GM18873 (cell line): Measurements from ENCODE around the gene TENM3.

Source experiments
- ATAC-seq: cut with Tn5 transposase; IDR thresholded peaks from one replicate; pipeline ENCODE4 v1.9.1; 2021; ENCODE audit warnings: mild to moderate bottlenecking, moderate library complexity, moderate number of reproducible peaks; ENCODE audit not compliant: unreplicated experiment, low FRiP score

Gene TENM3

GRCh38 chr4:182746876-182747275 lies 503.7 kb downstream of the TENM3 start:
- no peak for ATAC-seq

- no peak for ATAC-seq
Observed at GRCh38 chr4:182748283-182748682, 505.1 kb downstream of the TENM3 start.

- ATAC-seq = no peak
Observed at GRCh38 chr4:182748949-182749348, 505.7 kb downstream of the TENM3 start.

GRCh38 chr4:182749667-182750167 lies 506.5 kb downstream of the TENM3 start:
- no peak for ATAC-seq

GRCh38 chr4:182752158-182752910 lies 509.1 kb downstream of the TENM3 start:
- ATAC-seq = no peak

- ATAC-seq = no peak
Observed at GRCh38 chr4:182754895-182755294, 511.7 kb downstream of the TENM3 start.

- no peak for ATAC-seq
Observed at GRCh38 chr4:182756161-182756690, 513.0 kb downstream of the TENM3 start.

GRCh38 chr4:182758273-182758672 lies 515.1 kb downstream of the TENM3 start:
- no peak for ATAC-seq

GRCh38 chr4:182760551-182761043 lies 517.4 kb downstream of the TENM3 start:
- no peak for ATAC-seq

- ATAC-seq = no peak
Observed at GRCh38 chr4:182764137-182764536, 520.9 kb downstream of the TENM3 start.

- no peak for ATAC-seq
Observed at GRCh38 chr4:182764642-182765041, 521.4 kb downstream of the TENM3 start.

- no peak for ATAC-seq
Observed at GRCh38 chr4:182765987-182766856, 523.0 kb downstream of the TENM3 start.

GRCh38 chr4:182766857-182767250 lies 523.7 kb downstream of the TENM3 start:
- ATAC-seq = no peak

GRCh38 chr4:182768838-182769237 lies 525.6 kb downstream of the TENM3 start:
- ATAC-seq = no peak

- no peak for ATAC-seq
Observed at GRCh38 chr4:182770259-182770995, 527.2 kb downstream of the TENM3 start.

- ATAC-seq = no peak
Observed at GRCh38 chr4:182770996-182771514, 527.9 kb downstream of the TENM3 start.

GRCh38 chr4:182775075-182775474 lies 531.9 kb downstream of the TENM3 start:
- ATAC-seq = no peak

GRCh38 chr4:182776376-182777105 lies 533.3 kb downstream of the TENM3 start:
- no peak for ATAC-seq

- ATAC-seq = no peak
Observed at GRCh38 chr4:182778222-182778982, 535.2 kb downstream of the TENM3 start.
